Psoas muscle (tissue), 8 donors: ENCODE measurements around the gene COL6A2. TPM values are rescaled to one million over a fixed set of nuclear protein-coding genes. Genes with fewer than 3 reads are reported as not detected.
A peak's percentile ranks its signal among the peaks of the same experiment; 100 is the strongest.

ENCODE experiments used
- ATAC-seq, 4 donors: fragments of 200-7000 bp; cut with Tn5 transposase; one replicate each; pipeline ENCODE4 v1.9.1; 2020; ENCODE audit warnings: moderate library complexity in 3 of 4, mild to moderate bottlenecking in 2 of 4
- DNase-seq, 2 donors: peaks; one replicate each; pipeline ENCODE4 v3.0.0-alpha.2; 2020
- H3K27ac ChIP-seq: fragments of 200-600 bp; one replicate; pipeline ENCODE4 v1.8.0; 2022
- H3K27me3 ChIP-seq, 3 donors: fragments of 200-600 bp in 1 of 3; one replicate each; pipeline versions ENCODE4 v1.6.1 to v1.8.0; 2013 to 2022; ENCODE audit warnings: low read length in 2 of 3, mild to moderate bottlenecking in 2 of 3, moderate library complexity in 1 of 3; ENCODE audit not compliant: insufficient read depth in 3 of 3
- H3K36me3 ChIP-seq, 2 donors: fragments of 200-600 bp in 1 of 2; one replicate each; pipeline versions ENCODE4 v1.6.1 to v1.8.0; 2013 to 2022; ENCODE audit warnings: low read depth in 1 of 2, mild to moderate bottlenecking in 1 of 2, moderate library complexity in 1 of 2; ENCODE audit not compliant: insufficient read depth in 1 of 2
- H3K4me1 ChIP-seq: fragments of 200-600 bp; one replicate; pipeline ENCODE4 v1.8.0; 2022
- H3K4me3 ChIP-seq: fragments of 200-600 bp; one replicate; pipeline ENCODE4 v1.8.0; 2022; ENCODE audit warnings: mild to moderate bottlenecking
- H3K9me3 ChIP-seq: fragments of 200-600 bp; one replicate; pipeline ENCODE4 v1.8.0; 2022
- WGBS, 3 donors: extraction: QIAGEN DNeasy Blood & Tissue Kit; methylation state at CpG; one replicate each; pipeline versions ENCODE4 v1.1.6 to v1.1.7; 2013; 5-methylcytosine and 5-hydroxymethylcytosine counted together
- intact Hi-C, 2 donors: fragments of 100-400 bp; cut with DNase I; formaldehyde crosslinking; loops; one replicate each; pipeline versions ENCODE4 v1.11.0 to v1.14.2; 2022
- polyA plus RNA-seq, 3 donors: library from polyadenylated mRNA; stranded (reverse); fragments of 200-250 nt; gene quantifications; one replicate each; pipeline ENCODE4 v1.2.3, GENCODE V29; 2013
- total RNA-seq, 4 donors: library from RNA; stranded (reverse); fragmentation: NEBNext Ultra II Directional in 2 of 4; extraction: Animal tissue kit (Norgen Biotek cat#: 25700) in 2 of 4; gene quantifications; one replicate each; pipeline versions ENCODE4 v1.2.1 to v1.2.4, GENCODE V29; 2021 to 2023
- TF ChIP-seq, protein P1 (sequence below): fragments of 200-600 bp; IDR thresholded peaks from one replicate; pipeline ENCODE4 v1.8.0; 2022; ENCODE audit warnings: antibody characterized with exemption
- donor health status: healthy with polysubstance abuse.
- donor health status: DM: no; HTN: no; CAD: no; lungs with moderate emphysema.
- donor health status: Bipolar disorder and iron deficiency.
- donor health status: healthy.
- donor health status: DM: yes; HTN: yes; CAD: no.
- donor health status: DM: no; HTN: no; CAD: no.
- donor health status: DM: no; HTN: no; CAD: no.
- donor health status: DM: yes; HTN: yes; CAD: no.

Gene COL6A2
- total and polyA plus RNA-seq, 7 donors: 29.8 to 122 (median 58.8) TPM

DNA sequence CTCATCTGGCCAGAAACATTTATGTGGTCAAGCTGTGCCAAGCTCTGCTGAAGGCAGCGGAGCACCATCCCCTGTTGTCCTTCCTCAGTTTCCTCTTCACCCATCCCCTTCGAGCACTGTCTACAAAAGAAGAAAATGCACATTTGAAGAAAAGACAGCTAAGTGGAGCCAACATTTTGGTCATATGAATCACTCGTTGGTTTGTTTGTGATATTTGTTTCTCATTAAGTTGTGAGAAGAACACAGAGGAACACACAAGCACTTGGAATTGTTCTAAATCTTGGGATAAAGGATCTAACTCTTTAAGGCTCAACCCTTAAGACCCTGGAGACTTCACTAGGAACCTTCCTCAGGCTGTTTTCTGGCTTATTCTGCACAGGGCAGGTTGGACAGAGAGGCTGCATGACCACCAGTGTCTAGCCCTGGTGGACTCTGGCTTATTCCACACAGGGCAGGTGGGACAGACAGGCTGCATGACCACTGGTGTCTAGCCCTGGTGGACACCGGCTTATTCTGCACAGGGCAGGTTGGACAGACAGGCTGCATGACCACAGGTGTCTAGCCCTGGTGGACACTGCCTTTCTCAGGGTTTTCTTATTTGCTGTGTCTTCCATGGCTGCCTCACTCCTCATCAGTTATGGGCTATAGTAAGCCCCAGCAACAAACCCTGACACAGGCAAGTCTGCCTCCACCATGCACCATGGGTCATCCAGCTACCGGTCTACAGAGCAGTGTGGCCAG is 35.3 kb upstream of the COL6A2 start:
- DNase-seq: peak in 1 of 2 donors; percentile 19
- intact Hi-C loops: no loop called here
- Histone ChIP-seq H3K4me1 (no peaks in the 10 kb centered on the region), H3K9me3 (no peaks in the 10 kb centered on the region), H3K36me3 (no peaks in the 10 kb centered on the region), H3K4me3 (no peak overlapping the region), H3K27me3 (peaks cover 0 to 50% (median 21%) of the 10 kb centered on the region in 3 donors), H3K27ac (peak overlapping the region; percentile 64)
- no peak for ATAC-seq
- WGBS, 3 donors: 75 to 92% (median 90%) methylated on average over 5 of the region's 5 CpGs
- TF ChIP-seq, protein P1, sequence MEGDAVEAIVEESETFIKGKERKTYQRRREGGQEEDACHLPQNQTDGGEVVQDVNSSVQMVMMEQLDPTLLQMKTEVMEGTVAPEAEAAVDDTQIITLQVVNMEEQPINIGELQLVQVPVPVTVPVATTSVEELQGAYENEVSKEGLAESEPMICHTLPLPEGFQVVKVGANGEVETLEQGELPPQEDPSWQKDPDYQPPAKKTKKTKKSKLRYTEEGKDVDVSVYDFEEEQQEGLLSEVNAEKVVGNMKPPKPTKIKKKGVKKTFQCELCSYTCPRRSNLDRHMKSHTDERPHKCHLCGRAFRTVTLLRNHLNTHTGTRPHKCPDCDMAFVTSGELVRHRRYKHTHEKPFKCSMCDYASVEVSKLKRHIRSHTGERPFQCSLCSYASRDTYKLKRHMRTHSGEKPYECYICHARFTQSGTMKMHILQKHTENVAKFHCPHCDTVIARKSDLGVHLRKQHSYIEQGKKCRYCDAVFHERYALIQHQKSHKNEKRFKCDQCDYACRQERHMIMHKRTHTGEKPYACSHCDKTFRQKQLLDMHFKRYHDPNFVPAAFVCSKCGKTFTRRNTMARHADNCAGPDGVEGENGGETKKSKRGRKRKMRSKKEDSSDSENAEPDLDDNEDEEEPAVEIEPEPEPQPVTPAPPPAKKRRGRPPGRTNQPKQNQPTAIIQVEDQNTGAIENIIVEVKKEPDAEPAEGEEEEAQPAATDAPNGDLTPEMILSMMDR: no peak

DNA sequence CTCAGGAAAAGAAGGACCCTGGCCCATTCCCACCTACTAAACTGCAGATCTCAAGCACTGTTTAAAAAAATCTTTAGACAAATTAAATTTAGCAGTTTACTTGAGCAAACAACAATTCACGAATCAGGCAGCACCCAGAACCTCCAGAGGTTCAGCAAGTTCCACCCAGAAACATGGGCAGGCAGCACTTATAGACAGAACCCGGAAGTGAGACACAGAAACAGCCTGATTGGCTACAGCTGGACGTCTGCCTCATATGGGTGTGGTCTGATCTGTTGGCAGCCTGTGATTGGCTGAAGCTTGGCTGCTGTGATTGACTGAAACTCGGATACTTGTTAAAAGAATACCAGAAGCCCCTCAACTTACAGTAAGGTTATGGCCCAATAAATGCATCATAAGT is 34.7 kb upstream of the COL6A2 start:
- no peaks in the 10 kb centered on the region for H3K36me3 ChIP-seq
- DNase-seq (peak in 1 of 2 donors; percentile 10), ATAC-seq (no peak)
- TF ChIP-seq, protein P1: no peak
- H3K4me1 ChIP-seq: no peaks in the 10 kb centered on the region
- H3K27ac ChIP-seq: no peak overlapping the region
- no peaks in the 10 kb centered on the region for H3K9me3 ChIP-seq
- no peak overlapping the region for H3K4me3 ChIP-seq
- H3K27me3 ChIP-seq: peaks cover 0 to 53% (median 22%) of the 10 kb centered on the region in 3 donors
- WGBS, 3 donors: 80 to 90% (median 85%) methylated on average over 4 of the region's 4 CpGs
- intact Hi-C loops: no loop called here

DNA sequence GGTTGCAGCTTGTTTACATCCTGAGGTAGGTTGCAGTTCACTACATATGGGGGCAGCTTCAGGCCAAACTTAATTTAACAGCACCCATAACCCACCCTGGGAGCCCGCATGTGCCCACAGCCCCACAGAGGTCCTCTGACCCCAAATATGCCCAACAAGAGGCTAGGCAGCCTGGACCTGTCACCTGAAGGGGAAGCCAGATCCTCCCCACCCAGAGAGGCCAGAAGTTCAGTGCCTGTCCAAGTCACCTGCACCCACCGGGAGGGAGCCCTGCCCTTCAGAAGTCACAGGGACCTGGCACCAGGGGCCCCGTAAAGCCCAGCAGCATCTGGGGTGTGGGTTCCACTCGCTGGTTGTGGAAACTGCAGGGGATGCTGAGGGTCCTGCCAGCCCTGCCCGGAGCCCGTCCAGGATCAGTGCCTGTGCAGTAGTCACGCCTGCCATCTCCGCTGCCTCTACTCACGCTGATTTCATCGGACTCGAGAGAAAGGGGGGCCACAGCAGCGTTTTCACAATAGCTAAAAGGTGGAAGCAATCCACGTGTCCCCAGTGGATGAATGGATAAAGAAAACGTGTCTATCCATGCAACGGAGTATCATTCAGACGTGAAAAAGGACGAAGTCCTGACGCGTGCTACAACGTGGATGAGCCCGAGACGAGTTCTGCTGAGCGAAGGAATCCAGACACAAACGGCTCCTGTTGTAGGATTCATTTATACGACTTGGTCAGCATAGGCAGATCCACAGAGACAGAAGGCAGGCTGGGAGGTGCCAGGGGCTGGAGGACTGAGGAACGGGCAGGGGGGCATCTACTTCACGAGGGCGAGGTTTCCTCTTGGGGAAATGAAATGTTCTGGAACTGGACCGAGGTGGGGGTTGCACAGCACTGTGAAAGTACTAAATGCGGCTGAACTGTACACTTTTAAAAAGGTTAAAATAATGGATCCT is 33.9 kb upstream of the COL6A2 start:
- H3K4me1 ChIP-seq: no peaks in the 10 kb centered on the region

DNA sequence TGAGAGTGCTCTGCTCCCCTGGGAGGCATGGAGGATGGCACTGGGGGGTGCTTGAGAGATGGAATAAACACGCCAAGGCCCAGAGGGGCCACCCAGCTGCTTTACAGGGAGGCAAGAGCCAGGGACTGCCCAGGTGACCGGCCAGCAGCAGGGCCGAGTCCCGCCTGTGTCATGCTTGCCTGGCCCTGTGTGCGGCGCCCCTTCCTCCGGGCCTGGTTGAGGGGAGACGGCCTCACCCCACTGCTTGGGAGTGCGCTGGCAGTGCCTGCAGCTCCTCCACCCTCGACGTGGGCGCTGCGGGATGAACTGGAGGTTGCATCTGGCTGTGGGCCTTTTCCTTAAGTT is 33.1 kb upstream of the COL6A2 start:
- WGBS, 3 donors: 36 to 54% (median 47%) methylated on average over 8 to 13 of the region's 13 CpGs
- Histone ChIP-seq H3K27ac (peak overlapping the region; percentile 75), H3K4me3 (no peak overlapping the region), H3K9me3 (no peaks in the 10 kb centered on the region), H3K4me1 (no peaks in the 10 kb centered on the region), H3K36me3 (no peaks in the 10 kb centered on the region), H3K27me3 (peaks cover 0 to 53% (median 22%) of the 10 kb centered on the region in 3 donors)
- no peak for DNase-seq
- TF ChIP-seq, protein P1: no peak
- intact Hi-C loops: no loop called here
- ATAC-seq: no peak

More for the DNA sequence above, 33.9 kb upstream of the COL6A2 start:
- no peaks in the 10 kb centered on the region for H3K36me3 ChIP-seq
- TF ChIP-seq, protein P1: no peak
- H3K27me3 ChIP-seq: peaks cover 0 to 53% (median 22%) of the 10 kb centered on the region in 3 donors
- no peak overlapping the region for H3K4me3 ChIP-seq
- no peak overlapping the region for H3K27ac ChIP-seq
- intact Hi-C loops: no loop called here
- WGBS, 3 donors: 81 to 84% (median 84%) methylated on average over 30 of the region's 30 CpGs
- no peak for ATAC-seq
- H3K9me3 ChIP-seq: no peaks in the 10 kb centered on the region
- peak in 1 of 2 donors; percentile 41 for DNase-seq
